Testis (tissue), 3 donors: ENCODE results near the gene RAB3C. TPM values are rescaled to one million over a fixed set of nuclear protein-coding genes. Genes with fewer than 3 reads are reported as not detected.

Source experiments
- DNase-seq: peaks from one replicate; pipeline ENCODE4 v3.0.0-alpha.2; 2019
- H3K27ac ChIP-seq, 2 donors: fragments of 200-600 bp; sonication (generic); one replicate each; pipeline ENCODE4 v1.5.1; 2019
- H3K27me3 ChIP-seq: fragments of 200-600 bp; sonication (generic); one replicate; pipeline ENCODE4 v1.5.1; 2019
- H3K36me3 ChIP-seq: fragments of 200-600 bp; sonication (generic); one replicate; pipeline ENCODE4 v1.5.1; 2017; ENCODE audit warnings: low read depth; ENCODE audit errors: missing control alignments
- H3K4me1 ChIP-seq: fragments of 200-600 bp; sonication (generic); one replicate; pipeline ENCODE4 v1.5.1; 2019
- H3K4me3 ChIP-seq, 2 donors: fragments of 200-600 bp; sonication (generic); one replicate each; pipeline ENCODE4 v1.5.1; 2017 to 2019
- H3K9me3 ChIP-seq: fragments of 200-600 bp; sonication (generic); one replicate; pipeline ENCODE4 v1.5.1; 2017
- CTCF ChIP-seq, 3 experiments: fragments of 450-650 bp in 2 of 3; fragments of 200-600 bp in 1 of 3; sonication (generic) in 1 of 3; IDR thresholded peaks; one replicate each; pipeline ENCODE4 v1.5.1; 2016 to 2019; ENCODE audit warnings: antibody characterized with exemption in 3 of 3, mild to moderate bottlenecking in 2 of 3, moderate library complexity in 1 of 3
- POLR2A ChIP-seq: fragments of 450-650 bp; IDR thresholded peaks from one replicate; pipeline ENCODE4 v1.6.1; 2017; ENCODE audit warnings: antibody characterized with exemption, mild to moderate bottlenecking, moderate library complexity
- WGBS, 2 donors: methylation state at CpG; one replicate each; pipeline ENCODE4 v1.1.5; 2018; 5-methylcytosine and 5-hydroxymethylcytosine counted together
- intact Hi-C: fragments of 100-400 bp; cut with DNase I; formaldehyde crosslinking; loops from one replicate; pipeline ENCODE4 v1.15.1; 2023; ENCODE audit warnings: low total_unique reads
- polyA plus RNA-seq: library from polyadenylated mRNA; stranded (reverse); fragments of 350-450 nt; fragmentation: Illumina TruSeq; extraction: RNeasy Lipid Tissue Mini Kit (QIAGEN cat#74804); gene quantifications from one replicate; pipeline ENCODE4 v1.2.3, GENCODE V29; 2014; ENCODE audit warnings: low read depth, low replicate concordance; ENCODE audit not compliant: insufficient read depth
- total RNA-seq, 2 donors: library from RNA; depleted of rRNA; stranded (reverse); fragments of >200 nt; gene quantifications; one replicate each; pipeline ENCODE4 v1.2.3, GENCODE V29; 2016

The RAB3C gene
- total and polyA plus RNA-seq, 3 donors from 2014 or later = 0.47 to 2.5 (median 1.8) TPM

GRCh38 chr5:58629271-58630159 lies 46.6 kb downstream of the RAB3C start:
- Histone ChIP-seq H3K9me3 (no peaks in the 10 kb centered on the region), H3K4me1 (no peaks in the 10 kb centered on the region), H3K4me3 (no peak overlapping the region), H3K27ac (no peak overlapping the region), H3K27me3 (no peaks in the 10 kb centered on the region), H3K36me3 (no peaks in the 10 kb centered on the region)
- 69 to 71% methylated on average over 6 of the region's 6 CpGs for WGBS, 2 donors
- no peak for TF ChIP-seq POLR2A
- no peak for TF ChIP-seq CTCF (IDR thresholded peaks at IDR 0.05)
- DNase-seq = no peak
- intact Hi-C loops = no loop called here

GRCh38 chr5:58631895-58632294 lies 49.0 kb downstream of the RAB3C start:
- no peaks in the 10 kb centered on the region for H3K4me1 ChIP-seq
- H3K4me3 ChIP-seq = no peak overlapping the region
- H3K27me3 ChIP-seq = no peaks in the 10 kb centered on the region
- H3K9me3 ChIP-seq = no peaks in the 10 kb centered on the region
- 85 to 94% methylated on average over 1 of the region's 1 CpG for WGBS, 2 donors
- intact Hi-C loops = no loop called here
- TF ChIP-seq POLR2A (no peak), CTCF (IDR thresholded peaks at IDR 0.05) (no peak)
- H3K27ac ChIP-seq = no peak overlapping the region
- DNase-seq = no peak
- no peaks in the 10 kb centered on the region for H3K36me3 ChIP-seq

- DNase-seq = no peak
- no peaks in the 10 kb centered on the region for H3K9me3 ChIP-seq
- H3K27me3 ChIP-seq = no peaks in the 10 kb centered on the region
- no peak overlapping the region for H3K27ac ChIP-seq
- WGBS, 2 donors = 82 to 86% methylated on average over 2 of the region's 2 CpGs
- TF ChIP-seq POLR2A = no peak
- TF ChIP-seq CTCF (IDR thresholded peaks at IDR 0.05) = no peak
- H3K4me3 ChIP-seq = no peak overlapping the region
- no peaks in the 10 kb centered on the region for H3K4me1 ChIP-seq
- no peaks in the 10 kb centered on the region for H3K36me3 ChIP-seq
- intact Hi-C loops = no loop called here
Observed at GRCh38 chr5:58635416-58635815, 52.5 kb downstream of the RAB3C start.

- WGBS, 2 donors = 91 to 94% methylated on average over 3 of the region's 3 CpGs
- TF ChIP-seq POLR2A (no peak), CTCF (IDR thresholded peaks at IDR 0.05) (no peak)
- no peak overlapping the region for H3K27ac ChIP-seq
Observed at GRCh38 chr5:58640011-58640410, 57.1 kb downstream of the RAB3C start.

GRCh38 chr5:58641533-58641932 lies 58.7 kb downstream of the RAB3C start:
- no peaks in the 10 kb centered on the region for H3K36me3 ChIP-seq
- H3K4me3 ChIP-seq = no peak overlapping the region
- H3K9me3 ChIP-seq = no peaks in the 10 kb centered on the region
- 94 to 97% methylated on average over 1 of the region's 1 CpG for WGBS, 2 donors
- no peak for DNase-seq
- H3K4me1 ChIP-seq = no peaks in the 10 kb centered on the region
- TF ChIP-seq CTCF (IDR thresholded peaks at IDR 0.05) (no peak), POLR2A (no peak)
- intact Hi-C loops = no loop called here
- H3K27ac ChIP-seq = no peak overlapping the region
- H3K27me3 ChIP-seq = no peaks in the 10 kb centered on the region

More at GRCh38 chr5:58640011-58640410, 57.1 kb downstream of the RAB3C start:
- no peak for DNase-seq
- Histone ChIP-seq H3K4me1 (no peaks in the 10 kb centered on the region), H3K36me3 (no peaks in the 10 kb centered on the region), H3K4me3 (no peak overlapping the region), H3K27me3 (no peaks in the 10 kb centered on the region), H3K9me3 (no peaks in the 10 kb centered on the region)
- intact Hi-C loops = no loop called here
